SK-N-SH treated with all-trans-retinoic acid at 6 μM for 48 hours (cell line): Measurements from ENCODE around the gene RPS19.

Experiments used
- ISL1 ChIP-seq: fragments of 250-450 bp; sonication (Bioruptor Pico); IDR thresholded peaks from 2 replicates; pipeline ENCODE4 v2.1.2; 2022; ENCODE audit warnings: mild to moderate bottlenecking, moderate library complexity
- RARB ChIP-seq: fragments of 250-450 bp; sonication (Bioruptor Pico); IDR thresholded peaks from 2 replicates; pipeline ENCODE4 v1.8.0; 2021; ENCODE audit warnings: mild to moderate bottlenecking, moderate library complexity
- ZFP3 ChIP-seq: fragments of 250-450 bp; sonication (Bioruptor Pico); IDR thresholded peaks from 2 replicates; pipeline ENCODE4 v1.5.0; 2020; ENCODE audit warnings: mild to moderate bottlenecking, moderate library complexity
- TF ChIP-seq, protein P1 (sequence below): fragments of 250-450 bp; sonication (Bioruptor Pico); IDR thresholded peaks from 2 replicates; pipeline ENCODE4 v1.8.0; 2020; ENCODE audit warnings: mild to moderate bottlenecking, moderate library complexity, borderline replicate concordance
- TF ChIP-seq, protein P2 (sequence below): fragments of 250-450 bp; sonication (Bioruptor Pico); IDR thresholded peaks from 2 replicates; pipeline ENCODE4 v1.8.0; 2021; ENCODE audit warnings: low read depth, mild to moderate bottlenecking, moderate library complexity, borderline replicate concordance

DNA sequence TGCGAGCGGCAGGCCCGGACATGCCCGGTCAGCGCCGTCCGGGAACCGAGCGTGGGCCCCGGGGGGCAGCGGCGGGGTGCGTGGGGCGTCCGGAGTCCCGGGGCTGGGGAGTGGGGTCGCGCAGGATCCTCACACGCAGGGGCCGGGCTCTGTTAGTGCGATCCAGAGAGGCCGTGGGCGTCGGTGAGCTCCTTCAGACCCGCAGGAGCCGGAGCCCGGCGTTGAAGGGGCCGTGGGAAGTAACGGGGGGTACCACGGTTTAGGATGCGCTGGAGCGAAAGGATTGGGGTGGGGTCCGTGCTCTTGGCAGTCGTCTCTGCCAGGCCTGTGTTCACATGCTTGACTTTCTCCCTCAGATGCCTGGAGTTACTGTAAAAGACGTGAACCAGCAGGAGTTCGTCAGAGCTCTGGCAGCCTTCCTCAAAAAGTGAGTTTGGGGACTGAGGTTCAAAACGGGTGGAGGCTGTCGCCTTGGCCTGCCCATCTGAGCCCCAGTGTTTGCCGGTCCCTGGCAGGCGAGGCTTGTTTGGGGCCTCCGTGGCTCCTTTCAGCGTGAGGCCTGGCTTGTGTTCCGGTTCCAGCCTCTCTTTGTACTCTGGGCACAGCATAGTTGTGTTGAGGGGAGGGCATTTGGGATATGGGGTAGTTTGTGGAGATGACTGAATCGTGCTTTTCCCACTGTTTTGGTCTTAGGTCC lies 512 bp downstream of the RPS19 start:
- TF ChIP-seq ISL1 (CRISPR knock-in tag) (no peak), RARB (CRISPR knock-in tag) (no peak), ZFP3 (CRISPR knock-in tag) (no peak)
- TF ChIP-seq, protein P1, sequence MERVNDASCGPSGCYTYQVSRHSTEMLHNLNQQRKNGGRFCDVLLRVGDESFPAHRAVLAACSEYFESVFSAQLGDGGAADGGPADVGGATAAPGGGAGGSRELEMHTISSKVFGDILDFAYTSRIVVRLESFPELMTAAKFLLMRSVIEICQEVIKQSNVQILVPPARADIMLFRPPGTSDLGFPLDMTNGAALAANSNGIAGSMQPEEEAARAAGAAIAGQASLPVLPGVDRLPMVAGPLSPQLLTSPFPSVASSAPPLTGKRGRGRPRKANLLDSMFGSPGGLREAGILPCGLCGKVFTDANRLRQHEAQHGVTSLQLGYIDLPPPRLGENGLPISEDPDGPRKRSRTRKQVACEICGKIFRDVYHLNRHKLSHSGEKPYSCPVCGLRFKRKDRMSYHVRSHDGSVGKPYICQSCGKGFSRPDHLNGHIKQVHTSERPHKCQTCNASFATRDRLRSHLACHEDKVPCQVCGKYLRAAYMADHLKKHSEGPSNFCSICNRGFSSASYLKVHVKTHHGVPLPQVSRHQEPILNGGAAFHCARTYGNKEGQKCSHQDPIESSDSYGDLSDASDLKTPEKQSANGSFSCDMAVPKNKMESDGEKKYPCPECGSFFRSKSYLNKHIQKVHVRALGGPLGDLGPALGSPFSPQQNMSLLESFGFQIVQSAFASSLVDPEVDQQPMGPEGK: no peak
- TF ChIP-seq, protein P2, sequence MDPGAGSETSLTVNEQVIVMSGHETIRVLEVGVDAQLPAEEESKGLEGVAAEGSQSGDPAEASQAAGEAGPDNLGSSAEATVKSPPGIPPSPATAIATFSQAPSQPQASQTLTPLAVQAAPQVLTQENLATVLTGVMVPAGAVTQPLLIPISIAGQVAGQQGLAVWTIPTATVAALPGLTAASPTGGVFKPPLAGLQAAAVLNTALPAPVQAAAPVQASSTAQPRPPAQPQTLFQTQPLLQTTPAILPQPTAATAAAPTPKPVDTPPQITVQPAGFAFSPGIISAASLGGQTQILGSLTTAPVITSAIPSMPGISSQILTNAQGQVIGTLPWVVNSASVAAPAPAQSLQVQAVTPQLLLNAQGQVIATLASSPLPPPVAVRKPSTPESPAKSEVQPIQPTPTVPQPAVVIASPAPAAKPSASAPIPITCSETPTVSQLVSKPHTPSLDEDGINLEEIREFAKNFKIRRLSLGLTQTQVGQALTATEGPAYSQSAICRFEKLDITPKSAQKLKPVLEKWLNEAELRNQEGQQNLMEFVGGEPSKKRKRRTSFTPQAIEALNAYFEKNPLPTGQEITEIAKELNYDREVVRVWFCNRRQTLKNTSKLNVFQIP: no peak
